HG03103 (cell line): Measurements from ENCODE around the gene COLEC11.

Experiments
- ATAC-seq: cut with Tn5 transposase; IDR thresholded peaks from one replicate; pipeline ENCODE4 v1.9.1; 2021; ENCODE audit warnings: low read depth; ENCODE audit not compliant: unreplicated experiment

The COLEC11 gene

DNA sequence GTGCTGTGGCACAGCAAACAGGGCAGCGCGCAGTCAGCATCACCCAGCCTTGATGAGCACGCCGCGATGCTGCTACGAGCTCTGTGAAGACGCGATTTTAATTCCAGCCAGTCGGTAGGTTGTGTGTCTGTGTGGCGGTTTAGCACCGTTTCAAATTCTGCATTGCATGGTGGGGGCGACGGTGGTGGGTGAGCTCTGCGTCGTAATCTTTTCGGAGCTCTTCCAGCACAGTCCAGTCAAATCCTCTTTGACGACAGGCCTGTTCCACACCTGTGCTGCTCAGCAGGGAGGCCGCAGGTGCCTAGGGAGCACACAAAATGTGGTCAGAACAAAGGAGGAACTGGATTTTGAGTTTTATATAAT is 71.7 kb downstream of the COLEC11 start:
- ATAC-seq: no peak

- no peak for ATAC-seq
These were observed 72.3 kb downstream of the COLEC11 start for GRCh38 chr2:3667151-3667631.

DNA sequence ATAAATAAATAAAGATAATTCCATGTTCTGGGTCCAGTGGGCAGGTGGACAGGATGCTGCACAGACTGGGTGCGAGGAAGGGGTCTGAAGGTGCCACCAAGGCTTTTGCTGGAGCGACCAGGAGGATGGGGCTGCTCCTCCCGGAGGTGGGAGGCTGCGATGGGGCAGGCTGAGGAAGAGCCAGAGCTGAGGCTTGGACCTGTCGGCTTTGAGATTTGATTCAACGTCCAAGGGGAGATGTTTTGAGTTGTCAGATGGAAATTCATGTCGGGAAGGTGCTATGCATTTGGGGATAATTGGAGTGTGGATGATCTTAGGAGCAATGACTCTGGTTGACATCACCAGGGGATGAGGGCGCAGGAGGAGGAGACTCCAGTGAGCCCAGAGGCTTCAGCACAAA is 74.7 kb downstream of the COLEC11 start:
- no peak for ATAC-seq

DNA sequence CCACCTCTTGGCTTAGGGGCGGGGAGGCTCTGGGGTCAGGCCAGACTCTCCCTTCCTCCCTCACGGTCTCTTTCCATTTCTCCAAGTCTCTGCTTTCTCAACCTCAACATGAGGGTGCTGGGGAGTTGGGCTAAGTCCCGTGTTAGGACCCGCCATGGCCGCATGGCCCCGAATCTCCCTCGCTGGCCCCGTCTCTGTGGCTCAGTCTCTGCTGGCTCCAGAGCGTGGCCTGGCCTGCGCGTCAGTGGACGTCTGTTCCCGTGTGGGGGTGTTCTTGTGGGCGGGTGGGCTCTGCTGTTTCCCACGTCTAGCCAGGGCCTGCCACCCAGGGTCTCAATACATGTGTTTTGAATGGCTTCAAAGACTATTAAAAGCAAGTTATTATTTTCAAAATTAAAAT is 75.5 kb downstream of the COLEC11 start:
- ATAC-seq: no peak

GRCh38 chr2:3670941-3671340 is 76.0 kb downstream of the COLEC11 start:
- no peak for ATAC-seq

DNA sequence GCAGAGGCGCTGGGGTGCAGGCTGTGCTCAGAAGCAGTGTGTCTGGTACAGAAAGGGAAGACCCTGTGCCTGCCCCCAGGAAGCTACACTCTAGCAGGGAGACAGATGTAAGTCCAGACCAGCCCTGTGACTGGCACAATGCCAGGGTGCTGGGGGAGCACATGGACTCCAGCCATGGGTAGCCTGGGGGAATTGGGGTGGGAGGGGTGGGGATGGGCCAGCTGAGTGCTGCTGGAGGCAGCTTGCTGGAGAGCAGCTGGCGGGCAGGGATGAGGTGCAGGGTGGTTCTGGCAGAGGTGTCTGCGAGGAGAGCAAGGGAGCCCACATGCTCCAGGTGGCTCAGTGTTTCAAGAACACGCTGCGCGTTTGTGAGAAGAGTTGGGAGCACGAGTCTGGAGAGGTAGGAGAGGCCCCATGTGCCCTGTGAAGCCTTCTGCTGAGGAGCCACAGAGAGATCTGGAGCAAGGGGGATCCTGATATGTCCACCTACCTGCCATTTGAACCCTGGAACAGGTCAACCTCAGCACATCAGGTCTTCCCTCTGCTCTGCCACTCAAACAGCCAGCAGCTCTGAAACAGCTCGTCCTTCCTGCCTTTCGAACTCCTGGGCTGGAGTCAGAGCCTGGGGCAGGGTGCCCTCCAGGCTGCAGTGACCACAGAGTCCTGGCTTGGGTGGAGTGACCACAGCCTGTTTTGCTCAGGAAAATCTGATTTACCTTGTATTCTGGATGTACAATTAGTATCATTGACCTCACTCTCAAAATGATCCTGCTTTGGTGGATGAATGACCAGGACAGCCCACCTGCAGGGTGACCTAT is 78.2 kb downstream of the COLEC11 start:
- ATAC-seq: no peak

- no peak for ATAC-seq
These were observed 79.3 kb downstream of the COLEC11 start for GRCh38 chr2:3674066-3674845.

DNA sequence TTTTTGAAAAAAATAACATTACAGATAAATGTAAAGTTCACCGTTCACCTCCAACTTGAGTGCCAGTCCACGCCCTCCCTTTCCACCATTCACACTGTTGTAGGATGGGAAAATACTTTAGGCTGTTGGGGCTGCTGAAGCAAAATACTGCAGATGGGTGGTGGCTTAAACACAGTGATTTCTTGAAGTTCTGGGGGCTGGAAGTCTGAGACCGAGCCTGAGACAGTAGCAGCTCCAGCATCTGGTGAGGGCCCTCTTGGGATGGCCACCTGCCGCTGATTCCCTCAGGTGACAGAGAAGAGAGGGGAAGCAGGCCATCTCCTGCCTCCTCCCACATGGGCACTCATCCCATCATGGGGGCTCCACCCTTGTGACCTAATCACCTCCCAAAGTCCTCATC is 80.8 kb downstream of the COLEC11 start:
- no peak for ATAC-seq

DNA sequence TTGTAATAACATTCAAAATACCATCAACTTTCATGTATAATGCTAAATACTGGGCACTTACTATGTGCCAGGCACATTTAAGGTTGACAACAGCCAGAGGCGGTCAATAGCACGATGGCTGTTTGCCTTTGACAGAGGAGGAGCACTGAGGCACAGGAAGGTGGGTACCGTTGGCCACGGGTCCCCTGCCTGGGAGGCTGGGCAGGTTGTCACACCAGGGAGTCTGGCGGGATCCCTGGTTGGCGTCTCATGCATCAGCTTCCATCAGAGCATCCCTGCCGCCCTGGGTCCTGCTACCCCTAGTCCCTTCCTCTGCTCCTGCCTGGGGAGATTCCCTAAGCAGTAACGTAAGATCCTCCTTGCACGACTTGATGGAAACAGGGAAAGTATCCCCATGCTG is 82.5 kb downstream of the COLEC11 start:
- ATAC-seq: no peak

DNA sequence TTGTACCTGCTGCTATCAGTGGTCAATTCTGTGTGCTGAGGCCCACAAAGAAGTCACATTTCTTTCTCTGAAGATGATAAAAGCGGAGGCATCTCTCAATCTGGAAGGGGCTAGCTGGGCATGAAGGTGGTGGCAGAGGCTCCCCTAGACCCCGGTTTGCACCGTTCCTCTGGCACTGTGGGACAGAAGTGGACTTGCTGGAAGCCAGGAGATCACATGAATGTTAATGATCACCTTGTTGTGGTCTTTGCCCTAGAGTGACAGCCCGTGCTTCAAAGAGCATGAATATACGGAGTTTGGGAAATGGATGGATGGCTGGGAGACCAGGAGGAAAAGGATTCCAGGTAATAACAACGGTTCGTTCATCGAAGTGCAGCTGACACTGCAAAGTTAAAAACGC is 83.3 kb downstream of the COLEC11 start:
- no peak for ATAC-seq

- no peak for ATAC-seq
These were observed 84.3 kb downstream of the COLEC11 start for GRCh38 chr2:3679180-3679579.

- ATAC-seq: no peak
These were observed 84.9 kb downstream of the COLEC11 start for GRCh38 chr2:3679616-3680393.

GRCh38 chr2:3680548-3681345 is 85.8 kb downstream of the COLEC11 start:
- ATAC-seq: no peak

- ATAC-seq: no peak
These were observed 86.7 kb downstream of the COLEC11 start for GRCh38 chr2:3681625-3682024.

GRCh38 chr2:3682811-3683210 is 87.9 kb downstream of the COLEC11 start:
- ATAC-seq: no peak

DNA sequence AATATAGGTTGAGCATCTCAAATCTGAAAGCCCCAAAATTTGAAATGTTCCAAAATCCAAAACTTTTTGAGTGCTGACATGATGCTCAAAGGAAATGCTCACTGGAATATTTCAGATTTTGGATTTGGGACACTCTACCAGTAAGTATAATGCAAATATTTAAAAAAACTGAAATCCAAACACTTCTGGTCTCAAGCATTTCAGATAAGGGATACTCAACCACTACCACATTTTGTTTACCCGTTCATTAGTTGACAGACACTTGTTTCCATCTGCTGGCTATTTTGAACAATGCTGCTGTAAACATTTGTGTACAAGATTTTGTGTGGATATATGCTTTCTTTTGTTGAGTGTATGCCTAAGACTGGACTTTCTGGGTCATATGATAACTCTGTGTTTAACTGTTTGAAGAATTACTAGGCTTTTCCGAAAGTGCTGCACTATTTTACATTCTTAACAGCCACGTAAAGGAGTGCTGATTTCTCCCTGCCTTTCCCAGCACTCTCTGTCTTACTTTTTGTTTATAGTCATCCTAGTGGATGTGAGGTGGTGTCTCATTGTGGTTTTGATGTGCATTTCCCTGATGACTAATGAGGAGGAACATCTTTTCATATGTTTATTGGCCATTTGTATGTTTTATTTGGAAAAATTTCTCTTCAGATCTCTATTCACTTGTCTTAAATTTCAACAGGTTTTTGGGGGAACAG is 89.0 kb downstream of the COLEC11 start:
- no peak for ATAC-seq

DNA sequence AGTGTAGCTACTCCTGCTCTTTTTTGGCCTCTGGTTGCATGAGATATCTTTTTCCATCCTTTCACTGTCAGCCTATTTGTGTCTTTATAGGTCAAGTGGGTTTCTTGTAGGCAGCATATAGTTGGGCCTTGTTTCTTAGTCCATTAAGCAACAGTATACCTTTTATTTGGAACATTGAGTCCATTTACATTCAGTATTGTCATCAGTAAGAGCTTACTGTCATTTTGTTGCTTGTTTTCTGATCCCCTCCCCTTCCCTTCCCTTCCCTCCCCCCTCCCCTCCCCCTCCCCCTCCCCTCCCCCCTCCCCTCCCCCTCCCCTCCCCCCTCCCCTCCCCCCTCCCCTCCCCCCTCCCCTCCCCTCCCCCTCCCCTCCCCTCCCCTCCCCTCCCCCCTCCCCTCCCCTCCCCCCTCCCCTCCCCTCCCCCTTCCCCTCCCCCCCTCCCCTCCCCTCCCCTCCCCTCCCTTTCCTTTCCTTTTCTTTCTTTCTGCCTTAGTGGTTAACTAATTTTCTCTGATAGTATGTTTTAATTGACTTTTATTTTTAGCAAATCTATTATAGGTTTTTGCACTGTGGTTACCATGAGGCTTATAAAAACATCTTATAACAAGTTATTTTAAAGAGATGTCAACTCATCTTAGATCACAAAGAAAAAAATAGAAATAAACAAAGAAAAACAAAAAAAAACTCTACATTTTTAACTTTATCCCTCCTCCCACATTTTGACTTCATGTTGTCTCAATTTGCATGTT is 95.3 kb downstream of the COLEC11 start:
- ATAC-seq: no peak

DNA sequence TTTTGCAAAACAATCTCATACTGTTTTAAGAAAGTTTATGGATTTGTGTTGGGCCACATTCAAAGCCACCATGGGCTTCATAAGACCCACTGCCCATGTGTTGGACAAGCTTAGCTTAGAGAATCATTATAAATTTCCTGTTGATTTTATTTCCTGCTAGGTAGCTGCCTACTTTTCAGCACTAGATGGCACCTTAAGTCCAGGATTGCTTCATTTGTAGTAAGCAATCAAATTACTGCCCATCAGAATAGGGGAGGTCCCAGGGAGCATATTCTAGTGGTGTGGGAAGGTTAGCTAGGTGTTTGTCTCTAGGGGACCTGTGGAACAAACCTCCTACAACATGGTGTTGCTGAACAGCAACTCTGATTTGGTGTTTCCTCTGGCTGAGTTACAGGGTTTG is 97.5 kb downstream of the COLEC11 start:
- ATAC-seq: no peak
